Measurements from ENCODE around the gene GOLGA5.

Gene GOLGA5

DNA sequence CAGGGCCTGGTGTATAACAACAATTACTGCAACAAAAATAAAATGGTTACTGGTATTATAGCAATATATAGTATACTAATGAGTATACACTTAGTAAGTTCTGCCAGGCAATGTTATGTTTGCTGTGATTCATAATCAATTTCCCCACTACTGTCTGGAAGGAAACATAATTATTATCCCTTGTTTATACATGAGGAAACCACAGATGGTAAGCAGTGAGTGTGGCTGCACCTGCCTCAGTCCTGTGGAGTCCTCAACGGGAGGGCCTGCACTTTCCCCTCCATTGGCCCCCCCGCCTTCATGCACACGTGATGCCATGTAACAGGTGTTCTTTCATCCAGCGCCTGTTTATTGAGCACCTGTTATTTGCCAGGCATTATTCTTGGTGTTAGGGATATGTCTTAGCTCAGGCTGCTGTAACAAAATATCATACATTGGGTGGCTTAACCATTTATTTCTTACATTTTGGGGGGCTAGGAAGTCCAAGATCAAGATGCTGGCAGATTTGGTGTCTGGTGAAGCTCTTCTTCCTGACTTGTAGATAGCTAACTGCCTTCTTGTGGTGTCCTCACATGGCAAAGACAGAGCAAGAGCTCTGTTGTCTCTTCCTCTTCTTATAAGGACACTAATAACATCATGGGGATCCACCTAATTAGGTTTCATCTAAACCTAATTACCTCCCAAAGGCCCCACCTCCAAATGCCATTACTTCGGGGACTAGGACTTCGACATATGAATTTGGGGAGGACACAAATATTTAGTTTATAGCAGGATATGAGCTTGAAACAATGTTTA is 69.4 kb downstream of the GOLGA5 start:
- TF ChIP-seq, protein P1, sequence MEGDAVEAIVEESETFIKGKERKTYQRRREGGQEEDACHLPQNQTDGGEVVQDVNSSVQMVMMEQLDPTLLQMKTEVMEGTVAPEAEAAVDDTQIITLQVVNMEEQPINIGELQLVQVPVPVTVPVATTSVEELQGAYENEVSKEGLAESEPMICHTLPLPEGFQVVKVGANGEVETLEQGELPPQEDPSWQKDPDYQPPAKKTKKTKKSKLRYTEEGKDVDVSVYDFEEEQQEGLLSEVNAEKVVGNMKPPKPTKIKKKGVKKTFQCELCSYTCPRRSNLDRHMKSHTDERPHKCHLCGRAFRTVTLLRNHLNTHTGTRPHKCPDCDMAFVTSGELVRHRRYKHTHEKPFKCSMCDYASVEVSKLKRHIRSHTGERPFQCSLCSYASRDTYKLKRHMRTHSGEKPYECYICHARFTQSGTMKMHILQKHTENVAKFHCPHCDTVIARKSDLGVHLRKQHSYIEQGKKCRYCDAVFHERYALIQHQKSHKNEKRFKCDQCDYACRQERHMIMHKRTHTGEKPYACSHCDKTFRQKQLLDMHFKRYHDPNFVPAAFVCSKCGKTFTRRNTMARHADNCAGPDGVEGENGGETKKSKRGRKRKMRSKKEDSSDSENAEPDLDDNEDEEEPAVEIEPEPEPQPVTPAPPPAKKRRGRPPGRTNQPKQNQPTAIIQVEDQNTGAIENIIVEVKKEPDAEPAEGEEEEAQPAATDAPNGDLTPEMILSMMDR (IDR thresholded peaks at IDR 0.05; ENCODE audit: low read depth, low read length, missing control alignments), result no peak
- no peak for DNase-seq (ENCODE audit: low read depth)
- in situ Hi-C loops (cut with HindIII; ENCODE audit: low sequenced_read_pairs), result no loop called here
- no peak overlapping the region for H3K4me3 ChIP-seq (ENCODE audit: low read depth, low read length)

DNA sequence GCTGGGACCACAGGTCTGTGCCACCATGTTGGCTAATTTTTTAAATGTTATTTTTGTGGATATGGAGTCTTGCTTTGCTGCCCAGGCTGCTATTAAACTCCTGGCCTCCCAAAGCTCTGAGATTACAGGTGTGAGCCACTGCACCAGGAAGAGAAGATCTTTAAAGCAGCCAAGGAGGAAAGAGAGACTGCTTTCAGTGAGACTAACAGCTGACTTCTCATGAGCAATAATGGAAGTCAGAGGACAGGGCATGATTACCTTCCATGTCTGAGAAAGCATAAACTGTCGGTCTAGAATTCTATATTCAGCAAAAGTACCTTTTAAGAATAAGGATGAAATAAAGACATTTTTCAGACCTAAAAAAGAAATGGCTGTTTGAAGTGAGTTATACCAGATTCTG is 71.6 kb downstream of the GOLGA5 start:
- TF ChIP-seq, protein P1 (IDR thresholded peaks at IDR 0.05; ENCODE audit: low read depth, low read length, missing control alignments), result no peak
- in situ Hi-C loops (cut with HindIII; ENCODE audit: low sequenced_read_pairs), result no loop called here
- DNase-seq (ENCODE audit: low read depth), result no peak
- H3K4me3 ChIP-seq (ENCODE audit: low read depth, low read length), result no peak overlapping the region

DNA sequence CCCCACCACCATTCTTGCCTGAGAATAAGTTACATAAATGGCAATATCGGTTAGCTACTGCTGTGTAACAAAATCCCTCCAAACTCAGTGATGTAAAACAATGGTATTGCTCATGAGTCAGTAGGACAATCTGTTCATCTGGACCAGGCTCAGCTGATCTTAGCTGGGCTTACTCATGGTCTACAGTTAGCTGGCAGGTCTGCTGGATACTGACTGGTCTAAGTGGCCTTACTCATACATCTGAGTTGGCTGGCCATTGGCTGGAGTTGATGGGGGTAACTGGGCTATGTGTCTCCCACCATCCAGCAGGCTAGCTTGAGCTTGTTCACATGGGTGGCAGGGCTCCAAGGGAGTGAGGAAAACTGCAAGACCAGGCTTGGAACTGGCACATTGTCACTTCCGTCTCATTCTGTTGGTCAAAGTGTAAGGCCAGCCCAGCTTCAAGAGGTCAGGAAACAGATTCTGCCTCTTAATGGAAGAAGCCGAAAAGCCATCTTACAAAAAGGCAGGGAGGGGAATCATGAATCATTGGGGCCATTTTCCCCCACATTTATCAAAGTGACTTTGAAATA is 72.2 kb downstream of the GOLGA5 start:
- in situ Hi-C loops (cut with HindIII; ENCODE audit: low sequenced_read_pairs), result no loop called here
- TF ChIP-seq, protein P1 (IDR thresholded peaks at IDR 0.05; ENCODE audit: low read depth, low read length, missing control alignments), result no peak
- no peak for DNase-seq (ENCODE audit: low read depth)
- H3K4me3 ChIP-seq (ENCODE audit: low read depth, low read length), result no peak overlapping the region

GRCh38 chr14:92866901-92867865 is 73.1 kb downstream of the GOLGA5 start:
- DNase-seq (ENCODE audit: low read depth), result no peak
- H3K4me3 ChIP-seq (ENCODE audit: low read depth, low read length), result no peak overlapping the region
- TF ChIP-seq, protein P1 (IDR thresholded peaks at IDR 0.05; ENCODE audit: low read depth, low read length, missing control alignments), result no peak
- in situ Hi-C loops (cut with HindIII; ENCODE audit: low sequenced_read_pairs), result no loop called here

DNA sequence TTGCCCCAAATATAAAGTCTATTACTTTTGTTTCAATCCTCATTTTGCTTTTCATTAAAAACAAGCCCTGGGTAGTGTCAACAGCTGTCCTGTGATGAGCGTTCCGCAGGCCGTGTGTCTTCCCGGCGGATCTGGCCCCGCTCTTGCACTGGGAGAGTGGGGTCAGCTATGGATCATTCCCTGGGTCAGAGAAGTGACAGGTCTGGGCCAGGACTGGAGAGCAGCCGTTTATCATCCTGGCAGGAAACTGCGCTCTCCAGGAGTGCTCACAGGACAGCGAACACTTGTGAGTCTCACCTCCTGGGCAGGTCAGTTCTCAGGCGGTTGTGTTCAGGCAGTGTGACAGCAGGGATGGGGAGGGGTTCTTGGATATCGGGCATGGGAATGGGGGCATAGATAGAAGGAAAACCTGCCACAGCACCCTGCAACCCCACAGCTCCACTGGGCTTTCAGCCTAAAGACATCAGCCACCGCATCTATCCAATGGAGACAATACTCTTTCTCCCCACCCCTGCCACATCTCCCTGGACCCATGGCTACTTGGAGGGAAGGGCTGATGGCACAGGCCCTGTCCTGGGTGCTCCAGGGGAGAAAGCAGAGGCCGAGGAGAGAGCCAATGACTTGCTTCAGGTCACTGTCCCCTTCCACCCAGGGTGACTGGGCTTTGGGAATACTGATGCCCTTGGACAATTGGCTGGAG is 81.0 kb downstream of the GOLGA5 start:
- no peak for DNase-seq (ENCODE audit: low read depth)
- TF ChIP-seq, protein P1 (IDR thresholded peaks at IDR 0.05; ENCODE audit: low read depth, low read length, missing control alignments), result no peak
- in situ Hi-C loops (cut with HindIII; ENCODE audit: low sequenced_read_pairs), result no loop called here
- no peak overlapping the region for H3K4me3 ChIP-seq (ENCODE audit: low read depth, low read length)

Measured in astrocyte of the cerebellum (primary cell).